ENCODE results near the gene NRTN.

GRCh38 chr19:5837761-5838352, 33.0 kb downstream of the NRTN start:
- TF ChIP-seq POLR2A (IDR thresholded peaks at IDR 0.05) = no peak
- TF ChIP-seq CTCF (IDR thresholded peaks at IDR 0.05) = no peak

All from adrenal gland (tissue), 5 donors.